ENCODE measurements around the gene GPI. TPM values are rescaled to one million over a fixed set of nuclear protein-coding genes. Genes with fewer than 3 reads are reported as not detected.
"Not testable (repeated sequence)": the region's sequence is repeated elsewhere in the genome, so short reads cannot be mapped to it uniquely, and the experiment has no call there.

Gene GPI
- total and polyA plus RNA-seq, 4 donors, result 51.0 to 197 (median 130) TPM

- Histone ChIP-seq H3K4me3 (ENCODE audit: low read length in 2 of 2) (no peak overlapping the region), H3K27ac (ENCODE audit: low read depth in 1 of 2, low read length in 2 of 2) (no peak overlapping the region), H3K4me1 (ENCODE audit: control insufficient read depth in 1 of 2, insufficient read depth in 2 of 2, low read length in 2 of 2) (peaks cover 0 to 5% of the 10 kb centered on the region in 2 donors), H3K9me3 (ENCODE audit: control insufficient read depth, low read length) (no peaks in the 10 kb centered on the region), H3K27me3 (ENCODE audit: control insufficient read depth in 1 of 2, insufficient read depth in 2 of 2, low read length in 1 of 2) (no peaks in the 10 kb centered on the region), H3K36me3 (ENCODE audit: control insufficient read depth in 1 of 2, insufficient read depth in 2 of 2, low read length in 1 of 2) (no peaks in the 10 kb centered on the region)
- intact Hi-C loops (cut with DNase I), result no loop called here
- DNase-seq (no peak), ATAC-seq (ENCODE audit: low FRiP score) (no peak)
- 86 to 90% methylated on average over 7 of the region's 7 CpGs for WGBS, 2 donors
Measured at GRCh38 chr19:34323433-34324204, 41.4 kb upstream of the GPI start.

GRCh38 chr19:34324320-34324719 is 40.7 kb upstream of the GPI start:
- H3K4me1 ChIP-seq (ENCODE audit: control insufficient read depth in 1 of 2, insufficient read depth in 2 of 2, low read length in 2 of 2), result peaks cover 0 to 4% of the 10 kb centered on the region in 2 donors
- intact Hi-C loops (cut with DNase I), result no loop called here
- H3K4me3 ChIP-seq (ENCODE audit: low read length in 2 of 2), result no peak overlapping the region
- H3K9me3 ChIP-seq (ENCODE audit: control insufficient read depth, low read length), result no peaks in the 10 kb centered on the region
- ATAC-seq (ENCODE audit: low FRiP score) (no peak), DNase-seq (no peak)
- H3K27ac ChIP-seq (ENCODE audit: low read depth in 1 of 2, low read length in 2 of 2), result no peak overlapping the region
- WGBS, 2 donors, result 88 to 92% methylated on average over 3 of the region's 3 CpGs
- H3K27me3 ChIP-seq (ENCODE audit: control insufficient read depth in 1 of 2, insufficient read depth in 2 of 2, low read length in 1 of 2), result no peaks in the 10 kb centered on the region
- no peaks in the 10 kb centered on the region for H3K36me3 ChIP-seq (ENCODE audit: control insufficient read depth in 1 of 2, insufficient read depth in 2 of 2, low read length in 1 of 2)

DNA sequence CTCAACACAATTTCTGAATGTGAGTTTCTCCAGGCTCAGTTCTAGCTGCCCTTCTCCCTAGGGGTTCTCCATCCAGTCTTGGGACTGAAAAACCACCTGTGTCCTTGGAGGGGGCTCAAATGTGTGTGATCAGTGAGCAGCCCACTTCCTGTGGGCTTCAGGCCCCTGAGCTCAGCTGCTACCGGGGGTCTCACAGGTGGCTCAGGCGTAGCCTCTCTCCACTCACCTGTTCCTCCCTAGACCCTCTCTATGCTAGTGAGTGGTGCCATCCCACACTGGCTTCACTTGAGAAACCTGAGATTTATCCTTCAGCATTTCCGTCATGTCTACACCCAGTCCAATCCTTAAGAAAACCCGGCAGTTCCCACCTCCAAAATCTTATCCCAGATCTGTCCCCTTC is 39.8 kb upstream of the GPI start:
- Histone ChIP-seq H3K36me3 (ENCODE audit: control insufficient read depth in 1 of 2, insufficient read depth in 2 of 2, low read length in 1 of 2) (no peaks in the 10 kb centered on the region), H3K27ac (ENCODE audit: low read depth in 1 of 2, low read length in 2 of 2) (no peak overlapping the region), H3K27me3 (ENCODE audit: control insufficient read depth in 1 of 2, insufficient read depth in 2 of 2, low read length in 1 of 2) (no peaks in the 10 kb centered on the region), H3K4me3 (ENCODE audit: low read length in 2 of 2) (no peak overlapping the region), H3K9me3 (ENCODE audit: control insufficient read depth, low read length) (no peaks in the 10 kb centered on the region), H3K4me1 (ENCODE audit: control insufficient read depth in 1 of 2, insufficient read depth in 2 of 2, low read length in 2 of 2) (no peaks in the 10 kb centered on the region)
- ATAC-seq (ENCODE audit: low FRiP score) (no peak), DNase-seq (no peak)
- 94 to 97% methylated on average over 4 of the region's 4 CpGs for WGBS, 2 donors
- intact Hi-C loops (cut with DNase I), result no loop called here

- Histone ChIP-seq H3K27me3 (ENCODE audit: control insufficient read depth in 1 of 2, insufficient read depth in 2 of 2, low read length in 1 of 2) (no peaks in the 10 kb centered on the region), H3K4me3 (ENCODE audit: low read length in 2 of 2) (no peak overlapping the region), H3K36me3 (ENCODE audit: control insufficient read depth in 1 of 2, insufficient read depth in 2 of 2, low read length in 1 of 2) (no peaks in the 10 kb centered on the region), H3K27ac (ENCODE audit: low read depth in 1 of 2, low read length in 2 of 2) (no peak overlapping the region), H3K9me3 (ENCODE audit: control insufficient read depth, low read length) (no peaks in the 10 kb centered on the region), H3K4me1 (ENCODE audit: control insufficient read depth in 1 of 2, insufficient read depth in 2 of 2, low read length in 2 of 2) (no peaks in the 10 kb centered on the region)
- ATAC-seq (ENCODE audit: low FRiP score) (no peak), DNase-seq (no peak)
- WGBS, 2 donors, result 13 to 14% methylated on average over 4 of the region's 4 CpGs
- intact Hi-C loops (cut with DNase I), result no loop called here
Measured at GRCh38 chr19:34325981-34326787, 38.8 kb upstream of the GPI start.

- no peaks in the 10 kb centered on the region for H3K27me3 ChIP-seq (ENCODE audit: control insufficient read depth in 1 of 2, insufficient read depth in 2 of 2, low read length in 1 of 2)
- WGBS, 2 donors, result 93 to 94% methylated on average over 15 of the region's 15 CpGs
- ATAC-seq (ENCODE audit: low FRiP score) (no peak), DNase-seq (no peak)
- no peaks in the 10 kb centered on the region for H3K9me3 ChIP-seq (ENCODE audit: control insufficient read depth, low read length)
- H3K4me1 ChIP-seq (ENCODE audit: control insufficient read depth in 1 of 2, insufficient read depth in 2 of 2, low read length in 2 of 2), result no peaks in the 10 kb centered on the region
- intact Hi-C loops (cut with DNase I), result no loop called here
- no peak overlapping the region for H3K4me3 ChIP-seq (ENCODE audit: low read length in 2 of 2)
- no peaks in the 10 kb centered on the region for H3K36me3 ChIP-seq (ENCODE audit: control insufficient read depth in 1 of 2, insufficient read depth in 2 of 2, low read length in 1 of 2)
- H3K27ac ChIP-seq (ENCODE audit: low read depth in 1 of 2, low read length in 2 of 2), result no peak overlapping the region
Measured at GRCh38 chr19:34327851-34328250, 37.1 kb upstream of the GPI start.

GRCh38 chr19:34328982-34329381 is 36.0 kb upstream of the GPI start:
- Histone ChIP-seq H3K4me1 (ENCODE audit: control insufficient read depth in 1 of 2, insufficient read depth in 2 of 2, low read length in 2 of 2) (no peaks in the 10 kb centered on the region), H3K9me3 (ENCODE audit: control insufficient read depth, low read length) (no peaks in the 10 kb centered on the region), H3K36me3 (ENCODE audit: control insufficient read depth in 1 of 2, insufficient read depth in 2 of 2, low read length in 1 of 2) (peaks cover 0 to 4% of the 10 kb centered on the region in 2 donors), H3K27me3 (ENCODE audit: control insufficient read depth in 1 of 2, insufficient read depth in 2 of 2, low read length in 1 of 2) (no peaks in the 10 kb centered on the region), H3K27ac (ENCODE audit: low read depth in 1 of 2, low read length in 2 of 2) (no peak overlapping the region), H3K4me3 (ENCODE audit: low read length in 2 of 2) (no peak overlapping the region)
- ATAC-seq (ENCODE audit: low FRiP score) (no peak), DNase-seq (no peak)
- WGBS, 2 donors, result 83 to 86% methylated on average over 1 of the region's 1 CpG
- intact Hi-C loops (cut with DNase I), result no loop called here

DNA sequence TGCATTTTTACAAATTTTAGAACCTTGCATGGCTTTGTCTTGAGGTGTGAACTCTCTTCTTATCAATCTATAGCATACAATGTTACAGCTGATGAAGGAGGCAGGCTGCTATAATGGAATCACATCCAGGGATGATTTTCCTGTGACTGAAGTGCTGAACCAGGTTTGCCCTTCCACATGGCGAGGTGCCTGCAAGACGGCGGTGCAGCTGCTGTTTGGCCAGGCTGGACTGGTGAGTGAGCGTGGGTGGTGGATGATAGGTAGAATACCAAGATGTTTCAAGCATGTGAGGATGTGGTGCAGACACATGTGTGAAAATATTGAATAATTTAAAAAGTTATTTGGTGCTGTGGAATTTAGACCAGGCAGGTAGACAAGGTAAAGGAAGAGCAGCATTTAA is 34.9 kb upstream of the GPI start:
- ATAC-seq (ENCODE audit: low FRiP score) (no peak), DNase-seq (no peak)
- Histone ChIP-seq H3K4me1 (ENCODE audit: control insufficient read depth in 1 of 2, insufficient read depth in 2 of 2, low read length in 2 of 2) (no peaks in the 10 kb centered on the region), H3K27me3 (ENCODE audit: control insufficient read depth in 1 of 2, insufficient read depth in 2 of 2, low read length in 1 of 2) (no peaks in the 10 kb centered on the region), H3K9me3 (ENCODE audit: control insufficient read depth, low read length) (no peaks in the 10 kb centered on the region), H3K27ac (ENCODE audit: low read depth in 1 of 2, low read length in 2 of 2) (no peak overlapping the region), H3K4me3 (ENCODE audit: low read length in 2 of 2) (no peak overlapping the region), H3K36me3 (ENCODE audit: control insufficient read depth in 1 of 2, insufficient read depth in 2 of 2, low read length in 1 of 2) (peaks cover 0 to 4% of the 10 kb centered on the region in 2 donors)
- WGBS, 2 donors, result 73 to 81% methylated on average over 4 of the region's 4 CpGs
- intact Hi-C loops (cut with DNase I), result loop anchor here (10.0 kb wide), 2 partner anchors 55 to 105 kb away; no protein-coding TSS in a partner anchor

GRCh38 chr19:34330596-34330995 is 34.4 kb upstream of the GPI start:
- not testable (repeated sequence) for ATAC-seq (ENCODE audit: low FRiP score); H3K4me1 ChIP-seq (ENCODE audit: control insufficient read depth in 1 of 2, insufficient read depth in 2 of 2, low read length in 2 of 2); DNase-seq; H3K4me3 ChIP-seq (ENCODE audit: low read length in 2 of 2); H3K36me3 ChIP-seq (ENCODE audit: control insufficient read depth in 1 of 2, insufficient read depth in 2 of 2, low read length in 1 of 2); H3K27ac ChIP-seq (ENCODE audit: low read depth in 1 of 2, low read length in 2 of 2); H3K27me3 ChIP-seq (ENCODE audit: control insufficient read depth in 1 of 2, insufficient read depth in 2 of 2, low read length in 1 of 2); H3K9me3 ChIP-seq (ENCODE audit: control insufficient read depth, low read length)
- intact Hi-C loops (cut with DNase I), result loop anchor here (10.0 kb wide), 2 partner anchors 56 to 106 kb away; no protein-coding TSS in a partner anchor
- WGBS, 2 donors, result 95 to 98% methylated on average over 8 of the region's 8 CpGs
